ENCODE results near the gene CEP44. TPM values are rescaled to one million over a fixed set of nuclear protein-coding genes. Genes with fewer than 3 reads are reported as not detected.

Gene CEP44
- total and polyA plus RNA-seq, 2 of the 4 experiments (the other 2 are of a cell fraction), result 3.5 to 9.5 TPM

- Histone ChIP-seq H2BK15ac (ENCODE audit: low read depth, low read length) (no peak overlapping the region), H3K36me3 (ENCODE audit: control insufficient read depth, insufficient read depth, low read length) (no peaks in the 10 kb centered on the region), H3K23ac (ENCODE audit: low read depth, low read length) (no peak overlapping the region), H2BK120ac (ENCODE audit: low read depth, low read length) (no peak overlapping the region), H3K4me2 (ENCODE audit: low read depth, low read length) (no peak overlapping the region), H3K27ac (ENCODE audit: insufficient read depth, low read length) (no peak overlapping the region), H4K5ac (ENCODE audit: low read depth, low read length) (no peak overlapping the region), H3K9ac (ENCODE audit: low read depth, low read length) (no peak overlapping the region), H3K27me3 (ENCODE audit: control insufficient read depth, insufficient read depth, low read length) (no peaks in the 10 kb centered on the region), H3K4ac (ENCODE audit: low read depth, low read length) (no peak overlapping the region), H3K56ac (ENCODE audit: extremely low read depth, insufficient read depth, low read length) (no peak overlapping the region), H2BK5ac (ENCODE audit: low read depth, low read length, poor library complexity, severe bottlenecking) (no peak overlapping the region), H4K8ac (ENCODE audit: low read depth in 2 of 2, low read length in 2 of 2) (no peak overlapping the region), H2AK9ac (replicated peaks; ENCODE audit: low read depth, low read length, poor library complexity) (no peak overlapping the region), H3K79me1 (ENCODE audit: low read depth in 1 of 2, low read length in 2 of 2) (no peaks in the 10 kb centered on the region), H3K9me3 (ENCODE audit: control insufficient read depth, insufficient read depth, low read length) (no peaks in the 10 kb centered on the region), H2AK5ac (ENCODE audit: low read depth, low read length) (no peak overlapping the region), H3K18ac (ENCODE audit: low read depth, low read length) (no peak overlapping the region), H4K91ac (ENCODE audit: insufficient read depth, low read depth, low read length) (no peak overlapping the region), H2AFZ (replicated peaks; ENCODE audit: low read length, poor library complexity) (no peak overlapping the region), H3K9me1 (ENCODE audit: insufficient read depth, low read length) (no peaks in the 10 kb centered on the region), H4K20me1 (ENCODE audit: insufficient read depth, low read length) (no peaks in the 10 kb centered on the region), H3K4me1 (ENCODE audit: control insufficient read depth, insufficient read depth, low read length) (no peaks in the 10 kb centered on the region), H3K4me3 (ENCODE audit: insufficient read depth, low read depth, low read length) (no peak overlapping the region), H3K14ac (replicated peaks; ENCODE audit: low read depth, low read length) (no peak overlapping the region), H2BK20ac (ENCODE audit: low read depth, low read length) (no peak overlapping the region)
- DNase-seq (no peak), ATAC-seq (ENCODE audit: low read depth) (no peak)
- no CpG with 5 or more reads among the region's 3 CpGs for WGBS, 2 experiments (ENCODE audit: extremely low coverage in 2 of 2, insufficient read length in 1 of 2)
- CTCF ChIA-PET, result no interaction called here
- BruUV-seq (replicated peaks), result no TSS peak
- POLR2A ChIA-PET (ENCODE audit: unreplicated experiment), result no interaction called here
- no peak for TF ChIP-seq BHLHE40 (IDR thresholded peaks at IDR 0.05; ENCODE audit: low read depth, low read length)
- TF ChIP-seq RFX5 (IDR thresholded peaks at IDR 0.05; ENCODE audit: low read depth, low read length), result no peak
- no peak for TF ChIP-seq FOS (IDR thresholded peaks at IDR 0.05; ENCODE audit: low read depth, low read length)
- TF ChIP-seq MAZ (IDR thresholded peaks at IDR 0.05; ENCODE audit: borderline replicate concordance, low read depth, low read length), result no peak
- no peak for TF ChIP-seq RAD21 (IDR thresholded peaks at IDR 0.05; ENCODE audit: low read length)
- no peak for TF ChIP-seq CEBPB (IDR thresholded peaks at IDR 0.05; ENCODE audit: low read depth, low read length)
- no peak for TF ChIP-seq POLR2A (IDR thresholded peaks at IDR 0.05; ENCODE audit: low read depth, low read length)
- TF ChIP-seq CHD1 (IDR thresholded peaks at IDR 0.05; ENCODE audit: low read depth, low read length), result no peak
- no peak for TF ChIP-seq SMC3 (IDR thresholded peaks at IDR 0.05; ENCODE audit: low read depth, low read length)
- TF ChIP-seq ELK1 (IDR thresholded peaks at IDR 0.05; ENCODE audit: borderline replicate concordance, low read depth, low read length), result no peak
- no peak for TF ChIP-seq MXI1 (IDR thresholded peaks at IDR 0.05; ENCODE audit: borderline replicate concordance, low read depth, low read length)
- no peak for TF ChIP-seq MAFK (IDR thresholded peaks at IDR 0.05; ENCODE audit: low read depth, low read length)
- dilution Hi-C loops (cut with HindIII; ENCODE audit: low sequenced_read_pairs, unreplicated experiment) (no loop called here), intact Hi-C loops (cut with micrococcal nuclease) (no loop called here), in situ Hi-C loops (cut with MboI; ENCODE audit: low sequenced_read_pairs) (no loop called here)
Observed at GRCh38 chr4:174241162-174241561, 42.5 kb upstream of the CEP44 start.
